GM12801 (cell line): ENCODE data around the gene ZNF407.

Experiments used
- CTCF ChIP-seq: IDR thresholded peaks from one replicate; pipeline ENCODE4 v1.5.1; 2011; ENCODE audit warnings: control low read depth; ENCODE audit not compliant: insufficient read length; ENCODE audit errors: extremely low read depth

ZNF407 gene

DNA sequence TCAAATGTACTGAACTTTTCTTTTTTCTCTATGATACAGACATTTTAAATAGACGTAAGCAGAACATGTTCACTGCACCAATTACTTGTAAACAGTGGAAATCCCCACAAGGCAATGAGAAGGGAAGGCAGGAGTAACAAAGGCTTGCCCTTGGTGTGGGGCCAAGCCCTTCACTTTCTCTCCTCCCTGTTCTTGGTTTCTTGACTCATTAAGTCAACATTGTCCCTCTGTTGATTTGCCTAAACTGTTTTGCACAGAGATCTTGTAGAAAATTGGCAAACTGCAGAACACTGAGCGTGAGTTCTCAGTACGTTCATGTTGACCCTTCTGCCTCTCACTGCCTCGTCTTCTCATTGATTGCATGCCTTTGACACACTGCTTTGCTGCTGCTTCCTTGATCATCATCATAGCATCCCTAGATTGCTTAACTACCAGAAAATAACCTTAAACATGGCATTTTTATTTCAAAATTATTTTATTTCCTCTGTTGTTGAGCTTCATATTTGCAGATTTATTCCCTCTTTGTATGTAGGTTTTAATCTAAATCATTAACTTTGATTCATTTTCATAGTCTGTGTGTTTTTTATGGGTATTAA lies 353.6 kb downstream of the ZNF407 start:
- TF ChIP-seq CTCF, result no peak

DNA sequence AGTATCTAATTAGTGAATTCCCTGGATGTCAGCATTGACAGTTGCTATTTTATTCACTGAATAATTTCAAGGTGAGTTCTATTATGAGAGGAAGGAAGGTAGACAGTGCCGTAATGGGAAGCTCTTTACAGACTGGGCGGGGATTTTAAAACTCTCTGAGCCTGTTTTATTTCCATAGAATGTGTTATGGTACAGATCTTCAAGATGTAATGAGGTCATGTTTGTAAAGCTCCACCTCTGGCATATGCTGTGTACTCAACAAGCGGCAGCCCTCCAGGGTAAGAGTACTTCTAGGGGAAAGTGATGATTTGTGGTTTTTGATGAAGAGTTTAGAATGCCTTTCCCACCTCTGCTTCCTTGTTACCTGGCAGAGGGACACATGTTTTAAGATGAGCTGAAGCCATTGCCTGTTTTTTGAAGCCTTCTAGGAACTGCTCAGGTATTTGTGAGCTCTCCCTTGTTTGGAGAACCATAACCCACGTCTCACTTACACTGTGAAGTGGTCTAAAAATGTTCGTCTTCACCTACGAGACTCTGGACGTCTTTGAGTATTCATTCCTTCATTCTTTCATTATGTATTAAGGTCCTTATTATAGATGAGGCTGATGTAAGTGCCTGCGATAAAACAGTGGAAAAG lies 360.0 kb downstream of the ZNF407 start:
- no peak for TF ChIP-seq CTCF

DNA sequence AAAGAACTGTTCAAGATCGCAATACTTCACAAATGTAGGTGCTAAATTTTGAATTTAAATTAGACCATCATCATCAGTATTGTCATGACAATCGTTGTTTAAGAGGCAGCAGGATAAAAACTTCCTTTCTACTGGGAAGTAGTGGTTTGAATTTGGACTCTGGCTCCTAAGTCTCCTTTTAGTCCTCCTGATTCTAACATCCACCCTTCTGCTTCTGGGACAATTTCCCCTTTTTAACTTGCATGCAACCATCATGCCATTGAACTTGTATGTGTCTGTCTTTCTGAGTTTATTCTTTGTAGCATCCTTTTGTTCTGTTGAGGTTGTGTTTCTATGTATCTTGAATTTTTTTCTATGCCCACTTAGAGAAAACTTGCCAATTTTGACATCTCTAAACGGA lies 361.5 kb downstream of the ZNF407 start:
- TF ChIP-seq CTCF, result no peak

DNA sequence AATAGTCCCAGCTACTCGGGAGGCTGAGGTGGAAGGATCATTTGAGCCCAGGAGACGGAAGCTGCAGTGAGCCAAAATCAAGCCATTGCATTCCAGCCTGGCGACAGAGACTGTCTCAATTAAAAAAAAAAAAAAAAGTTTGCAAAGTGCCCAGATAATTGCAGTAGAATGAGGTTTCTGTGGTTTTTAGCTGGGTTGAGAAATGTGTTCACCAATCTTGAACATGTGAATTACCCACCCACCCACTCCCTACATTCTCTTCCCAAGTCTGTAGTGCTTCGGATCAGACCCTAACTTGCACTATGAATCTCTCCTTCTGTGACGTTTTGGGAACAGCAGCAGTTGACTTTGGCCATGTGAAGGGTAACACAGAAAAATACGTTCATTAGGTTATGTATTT lies 363.9 kb downstream of the ZNF407 start:
- TF ChIP-seq CTCF, result no peak

DNA sequence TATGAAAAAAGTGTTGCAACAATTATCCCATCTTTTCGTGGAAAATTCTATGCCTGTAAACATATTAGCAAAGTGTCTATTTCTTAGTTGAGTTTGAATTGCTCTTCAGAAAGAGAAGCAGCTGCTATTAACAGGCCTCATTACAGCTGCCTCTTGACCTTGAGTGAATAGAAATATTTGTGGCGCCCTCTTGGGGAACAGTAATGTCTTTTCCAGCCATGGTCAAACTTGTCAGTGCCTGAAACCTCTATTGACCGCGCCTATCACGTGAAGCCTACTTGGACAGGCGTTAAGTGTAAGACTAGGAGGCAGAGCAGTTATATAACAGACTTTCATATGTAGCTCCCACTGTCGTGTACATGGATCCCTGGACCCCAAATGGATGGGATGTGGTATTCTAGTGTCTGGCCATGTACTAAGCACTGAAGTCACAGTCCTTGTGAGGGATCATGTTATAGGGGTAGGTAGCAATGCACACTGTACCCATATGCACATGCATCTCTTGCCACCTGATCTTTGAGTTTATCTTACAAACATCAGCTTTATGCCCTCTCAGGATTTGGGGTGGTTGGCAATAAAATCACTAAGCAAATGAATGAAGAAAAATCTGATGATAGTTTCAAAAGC lies 366.3 kb downstream of the ZNF407 start:
- TF ChIP-seq CTCF, result no peak

GRCh38 chr18:74965682-74966081 lies 368.0 kb downstream of the ZNF407 start:
- TF ChIP-seq CTCF, result no peak

GRCh38 chr18:74967438-74967837 lies 369.8 kb downstream of the ZNF407 start:
- TF ChIP-seq CTCF, result no peak
